Loucy (cell line): ENCODE data around the gene LASP1.

Experiments used
- EZH2phosphoT487 ChIP-seq: fragments of 200-600 bp; IDR thresholded peaks from 2 replicates; pipeline ENCODE4 v1.6.1; 2018; ENCODE audit warnings: antibody characterized with exemption, mild to moderate bottlenecking, moderate library complexity, borderline replicate concordance
- TF ChIP-seq, protein P1 (sequence below): fragments of 200-600 bp; sonication (generic); conservative IDR thresholded peaks from 2 replicates; pipeline ENCODE4 v1.5.1; 2014; ENCODE audit warnings: mild to moderate bottlenecking, antibody characterized with exemption, low read length

DNA sequence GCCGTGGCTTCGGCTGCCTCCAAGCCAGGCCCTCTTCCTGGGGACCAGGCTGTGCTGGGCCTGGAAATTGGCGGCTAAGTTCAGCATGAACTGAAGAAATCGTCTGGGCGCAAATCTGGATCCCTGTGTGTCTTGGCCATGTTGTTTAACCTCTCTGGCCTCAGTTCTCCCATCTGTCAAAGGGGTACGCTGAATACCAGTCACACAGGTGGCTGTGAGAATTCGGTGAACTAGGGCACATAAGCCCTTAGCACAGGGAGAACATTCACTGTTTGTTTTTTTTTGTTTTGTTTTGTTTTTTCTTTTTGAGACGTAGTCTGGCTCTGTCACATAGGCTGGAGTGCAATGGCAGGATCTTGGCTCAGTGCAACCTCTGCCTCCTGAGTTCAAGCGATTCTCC lies 19.0 kb downstream of the LASP1 start:
- TF ChIP-seq, protein P1, sequence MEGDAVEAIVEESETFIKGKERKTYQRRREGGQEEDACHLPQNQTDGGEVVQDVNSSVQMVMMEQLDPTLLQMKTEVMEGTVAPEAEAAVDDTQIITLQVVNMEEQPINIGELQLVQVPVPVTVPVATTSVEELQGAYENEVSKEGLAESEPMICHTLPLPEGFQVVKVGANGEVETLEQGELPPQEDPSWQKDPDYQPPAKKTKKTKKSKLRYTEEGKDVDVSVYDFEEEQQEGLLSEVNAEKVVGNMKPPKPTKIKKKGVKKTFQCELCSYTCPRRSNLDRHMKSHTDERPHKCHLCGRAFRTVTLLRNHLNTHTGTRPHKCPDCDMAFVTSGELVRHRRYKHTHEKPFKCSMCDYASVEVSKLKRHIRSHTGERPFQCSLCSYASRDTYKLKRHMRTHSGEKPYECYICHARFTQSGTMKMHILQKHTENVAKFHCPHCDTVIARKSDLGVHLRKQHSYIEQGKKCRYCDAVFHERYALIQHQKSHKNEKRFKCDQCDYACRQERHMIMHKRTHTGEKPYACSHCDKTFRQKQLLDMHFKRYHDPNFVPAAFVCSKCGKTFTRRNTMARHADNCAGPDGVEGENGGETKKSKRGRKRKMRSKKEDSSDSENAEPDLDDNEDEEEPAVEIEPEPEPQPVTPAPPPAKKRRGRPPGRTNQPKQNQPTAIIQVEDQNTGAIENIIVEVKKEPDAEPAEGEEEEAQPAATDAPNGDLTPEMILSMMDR = no peak
- no peak for TF ChIP-seq EZH2phosphoT487
